ELF-1 (cell line): ENCODE measurements around the gene ARMH3.

Source experiments
- DNase-seq: peaks from one replicate; pipeline ENCODE4 v3.0.0-alpha.2; 2016; ENCODE audit warnings: low read depth, low spot score

The ARMH3 gene

GRCh38 chr10:101940916-101941315 lies 115.1 kb downstream of the ARMH3 start:
- DNase-seq: no peak

DNA sequence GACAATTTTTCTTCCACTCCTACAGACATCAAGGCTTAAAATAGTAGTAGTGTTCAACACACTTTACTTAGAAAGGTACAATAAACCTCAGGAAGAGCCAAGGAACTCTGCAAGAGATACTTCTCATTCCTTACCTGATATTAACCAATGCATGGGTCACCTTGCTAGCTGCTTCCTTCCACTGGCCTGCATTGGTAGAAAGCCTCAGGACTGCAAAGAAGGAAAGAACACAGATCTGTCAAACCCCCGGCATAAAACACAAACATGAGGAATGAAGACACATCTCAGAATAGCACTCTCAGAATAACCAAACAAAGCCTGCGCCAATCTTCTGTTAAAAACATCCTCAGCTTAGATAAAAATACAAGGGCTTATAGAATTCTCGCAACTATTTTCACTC lies 116.2 kb downstream of the ARMH3 start:
- DNase-seq: no peak

DNA sequence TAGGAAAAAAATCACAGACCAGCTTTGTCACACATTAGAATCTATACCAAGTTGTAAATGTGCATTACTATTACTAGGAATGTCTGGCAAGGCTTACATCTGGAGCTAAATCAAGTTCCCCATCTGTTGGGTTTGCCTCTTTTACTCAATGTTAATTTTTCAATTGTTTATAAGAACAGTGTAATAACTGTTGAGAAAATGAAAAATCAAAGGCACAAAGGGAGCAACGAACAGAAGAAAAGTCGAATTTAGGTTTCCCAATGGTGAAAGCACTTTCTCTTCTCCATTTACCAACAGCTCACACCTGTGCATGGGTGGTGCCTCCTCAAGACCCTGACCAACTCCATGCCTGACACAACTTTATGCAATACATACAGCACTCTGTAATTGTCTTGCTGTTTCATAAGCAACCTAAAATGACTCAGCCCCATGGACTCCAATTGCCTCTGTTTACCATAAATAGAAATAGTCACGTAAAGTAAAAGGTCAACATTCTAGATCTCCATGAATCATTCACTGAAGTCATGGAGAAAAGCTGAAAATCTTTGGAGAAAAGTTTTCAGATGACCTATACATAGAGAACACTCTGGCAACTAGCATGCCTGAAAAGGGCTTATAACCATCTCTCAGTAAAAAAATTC lies 116.8 kb downstream of the ARMH3 start:
- no peak for DNase-seq

DNA sequence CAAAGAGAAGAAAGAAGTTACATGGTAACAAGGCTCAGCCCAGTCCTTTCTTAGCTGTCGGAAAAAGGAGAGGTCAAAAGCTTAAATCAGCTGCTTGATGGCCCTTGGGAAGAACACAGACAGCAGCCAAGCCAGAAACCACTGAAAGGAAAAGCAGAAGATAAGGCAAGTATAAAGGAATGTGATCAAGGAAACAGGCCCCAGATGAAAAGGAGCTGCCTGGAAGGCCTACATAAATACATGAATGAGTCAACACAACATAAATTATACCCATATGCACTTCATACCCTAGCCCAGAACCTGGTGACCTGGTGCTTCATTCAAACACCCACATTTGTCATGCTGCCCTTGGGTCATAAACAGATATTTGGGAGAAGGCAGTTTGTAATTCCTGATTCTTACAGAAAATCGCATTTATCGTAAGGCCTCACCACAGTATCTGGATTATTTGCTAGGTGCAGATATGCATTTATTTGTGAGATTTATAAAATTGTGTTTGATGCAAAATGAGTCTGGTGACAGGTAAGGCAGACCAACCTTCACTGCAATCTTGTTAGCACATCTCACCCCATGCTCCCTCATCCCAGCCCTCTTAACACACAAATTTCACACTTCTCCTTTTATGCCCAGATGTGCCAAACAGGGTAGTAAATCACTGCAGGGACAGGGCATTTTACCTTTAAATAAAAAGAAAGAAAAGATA lies 117.5 kb downstream of the ARMH3 start:
- peak; percentile 37 for DNase-seq

GRCh38 chr10:101935431-101935830 lies 120.5 kb downstream of the ARMH3 start:
- no peak for DNase-seq

DNA sequence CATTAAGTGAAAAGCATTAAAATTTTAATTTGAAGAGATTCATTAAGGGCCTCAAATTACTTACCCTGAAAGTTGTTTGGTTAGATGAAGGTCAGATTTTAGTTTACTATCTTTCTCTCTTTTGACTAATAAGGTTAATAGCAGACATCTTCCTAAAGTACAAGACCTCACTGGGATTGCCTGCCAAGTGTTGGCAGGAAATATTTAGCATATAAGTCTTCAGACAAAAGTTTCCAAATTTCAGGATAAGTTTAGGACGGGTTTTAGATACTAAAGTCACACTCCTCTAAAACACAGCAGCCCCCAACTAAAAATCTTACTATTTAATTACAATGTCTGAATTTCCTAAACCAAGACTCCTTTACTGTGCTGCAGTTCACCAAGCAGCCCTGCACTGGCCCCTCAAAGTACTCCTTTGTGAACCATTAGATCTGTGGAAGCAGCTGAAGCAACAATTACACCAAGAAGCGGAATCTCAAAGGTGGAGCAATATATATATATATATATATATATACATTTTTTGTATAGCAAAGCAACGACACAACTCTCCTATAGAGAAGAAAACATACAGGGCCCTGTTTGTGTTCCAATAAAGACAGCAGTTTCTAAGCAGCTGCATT lies 121.2 kb downstream of the ARMH3 start:
- DNase-seq: no peak

- DNase-seq: no peak
Measured at GRCh38 chr10:101933976-101934375, 122.0 kb downstream of the ARMH3 start.

- DNase-seq: no peak
Measured at GRCh38 chr10:101932183-101932582, 123.8 kb downstream of the ARMH3 start.

DNA sequence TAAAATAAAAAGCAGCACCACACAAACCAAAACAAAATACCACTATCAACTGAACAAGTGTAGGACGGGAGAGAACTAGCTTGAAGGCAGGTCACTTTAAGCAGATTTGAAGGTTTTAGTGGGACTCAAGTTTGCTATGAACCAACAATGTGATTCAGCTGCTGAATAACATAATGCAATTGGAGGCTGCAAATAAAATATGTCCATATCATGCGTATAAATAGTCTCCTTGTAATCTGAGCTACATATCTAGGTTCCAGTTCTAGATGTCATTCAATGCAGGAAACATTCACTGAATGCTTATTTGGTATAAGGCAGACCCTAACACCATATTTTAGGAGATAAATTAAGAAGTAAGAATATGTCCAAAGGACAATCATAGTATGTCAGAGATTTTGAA lies 130.9 kb downstream of the ARMH3 start:
- DNase-seq: no peak

- DNase-seq: no peak
Measured at GRCh38 chr10:101923256-101923655, 132.7 kb downstream of the ARMH3 start.

GRCh38 chr10:101922846-101923245 lies 133.1 kb downstream of the ARMH3 start:
- DNase-seq: no peak

DNA sequence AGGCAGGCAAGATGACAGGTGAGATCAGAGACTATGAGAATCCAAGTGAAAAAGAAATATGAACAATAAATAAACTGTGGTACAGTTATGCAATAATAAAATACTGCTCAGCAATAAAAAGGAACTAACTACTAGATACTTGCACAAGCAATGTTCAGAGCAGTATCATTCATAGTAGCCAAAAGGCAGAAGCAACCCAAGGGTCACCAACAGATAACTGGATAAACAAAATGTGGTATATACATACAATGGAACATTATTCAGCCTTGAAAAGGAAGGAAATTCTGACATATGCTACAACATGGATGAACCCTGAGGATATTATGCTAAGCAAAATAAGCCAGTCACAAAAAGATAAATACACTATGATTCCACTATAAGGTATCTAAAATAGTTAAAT lies 135.4 kb downstream of the ARMH3 start:
- no peak for DNase-seq

DNA sequence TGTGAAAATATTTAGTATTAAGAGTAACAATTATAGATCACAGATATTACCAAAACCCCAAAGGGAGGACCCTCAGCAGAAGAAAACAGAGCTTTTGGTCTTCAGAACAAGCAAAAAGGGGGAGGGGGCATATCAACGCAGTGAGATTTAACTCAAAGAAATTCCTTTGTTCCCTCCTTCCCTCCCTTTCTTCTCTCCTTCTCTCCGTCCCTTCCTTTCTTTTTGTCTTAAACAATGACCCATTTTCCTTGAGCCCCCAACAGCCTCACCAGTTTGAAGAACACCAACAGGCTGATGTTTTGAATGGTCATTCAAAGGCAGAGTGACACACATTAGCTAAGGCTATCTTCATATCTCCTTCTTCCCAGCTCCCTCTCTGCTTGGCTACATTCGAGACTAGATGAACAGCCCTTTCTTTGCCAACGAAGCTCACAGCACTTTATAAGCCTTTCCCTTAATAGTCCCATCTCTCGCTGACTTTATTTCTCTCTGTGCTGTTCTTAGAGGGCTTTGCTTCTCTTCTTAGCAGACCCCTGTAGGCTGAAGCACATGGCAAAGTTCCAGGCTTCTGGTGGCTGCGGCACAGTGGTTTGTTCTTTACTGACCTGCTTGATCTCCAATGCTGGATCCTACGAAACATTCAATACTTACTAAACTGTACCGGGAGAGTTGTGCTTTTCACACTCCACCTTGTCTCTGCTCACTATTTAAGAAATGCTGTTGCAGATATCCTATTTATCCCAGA lies 136.8 kb downstream of the ARMH3 start:
- DNase-seq: no peak

DNA sequence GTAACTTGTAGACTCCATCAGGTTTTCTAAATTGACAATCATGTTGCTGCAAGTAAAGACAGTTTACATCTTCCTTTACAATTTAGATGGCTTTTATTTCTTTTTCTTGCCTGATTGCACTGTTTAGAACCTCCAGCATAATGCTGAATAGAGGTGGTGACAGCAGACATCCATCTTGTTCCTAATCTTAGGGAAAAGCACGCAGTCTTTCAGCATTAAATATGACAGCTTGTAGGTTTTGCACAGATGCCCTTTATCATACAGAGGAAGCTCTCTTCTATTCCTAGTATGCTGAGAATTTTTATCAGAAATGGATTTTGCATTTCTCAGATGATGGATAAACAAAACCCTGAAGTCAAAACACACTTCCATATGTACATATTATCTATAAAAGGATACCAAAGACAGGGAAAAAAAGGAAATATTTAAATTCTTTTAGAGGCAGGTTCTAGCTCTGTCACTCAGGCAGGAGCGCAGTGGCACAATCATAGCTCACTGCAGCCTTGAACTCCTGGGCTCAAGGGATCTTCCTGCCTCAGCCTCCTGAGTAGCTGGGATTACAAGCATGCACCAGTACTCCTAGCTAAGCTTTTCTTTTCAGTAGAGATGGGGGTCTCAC lies 143.3 kb downstream of the ARMH3 start:
- no peak for DNase-seq

DNA sequence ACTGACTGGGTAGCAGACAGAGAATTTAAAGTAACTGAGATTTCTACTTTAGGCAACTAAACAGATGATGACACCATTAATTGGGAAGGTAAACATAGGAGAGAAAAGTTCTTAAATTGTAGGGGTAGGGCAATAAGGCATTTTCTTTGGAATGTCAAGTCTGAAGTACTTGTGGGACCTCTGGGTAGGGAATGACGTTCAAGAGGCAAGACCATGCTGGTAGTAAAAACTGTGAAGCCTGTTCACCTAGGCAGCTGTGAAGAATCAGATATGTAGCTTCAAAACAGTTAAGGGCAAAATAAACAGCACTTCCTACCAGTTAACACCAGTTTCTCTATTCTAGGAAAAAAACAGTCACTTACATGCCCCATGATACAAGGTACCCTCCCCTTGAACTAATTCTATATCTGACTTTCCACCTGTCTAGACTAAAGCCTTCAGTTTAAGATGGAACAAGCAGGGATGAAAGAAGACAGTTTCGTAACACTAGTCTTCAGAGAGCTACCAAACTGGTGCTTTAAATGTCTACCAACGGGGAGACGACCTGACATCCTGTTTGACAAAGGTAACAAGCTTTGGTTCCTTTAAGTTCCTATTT lies 149.3 kb downstream of the ARMH3 start:
- DNase-seq: no peak

DNA sequence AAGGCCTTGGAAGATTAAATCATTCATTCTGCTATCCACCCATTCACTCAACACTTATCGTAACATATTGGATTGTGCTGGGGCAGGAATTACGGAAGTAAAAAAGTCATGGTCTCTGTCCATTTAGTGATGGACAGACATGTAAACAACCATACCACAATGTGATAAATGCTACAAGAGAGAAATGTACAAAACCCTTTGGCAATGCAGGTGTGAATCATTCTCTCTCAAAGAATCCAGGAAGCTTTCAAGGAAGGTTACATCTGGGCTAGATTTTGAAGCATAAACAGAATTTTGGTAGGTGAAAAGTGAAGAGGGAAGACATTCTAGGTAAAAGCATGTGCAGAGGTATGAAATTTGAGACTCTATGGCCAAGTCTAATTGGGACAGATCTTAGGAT lies 150.7 kb downstream of the ARMH3 start:
- DNase-seq: no peak

DNA sequence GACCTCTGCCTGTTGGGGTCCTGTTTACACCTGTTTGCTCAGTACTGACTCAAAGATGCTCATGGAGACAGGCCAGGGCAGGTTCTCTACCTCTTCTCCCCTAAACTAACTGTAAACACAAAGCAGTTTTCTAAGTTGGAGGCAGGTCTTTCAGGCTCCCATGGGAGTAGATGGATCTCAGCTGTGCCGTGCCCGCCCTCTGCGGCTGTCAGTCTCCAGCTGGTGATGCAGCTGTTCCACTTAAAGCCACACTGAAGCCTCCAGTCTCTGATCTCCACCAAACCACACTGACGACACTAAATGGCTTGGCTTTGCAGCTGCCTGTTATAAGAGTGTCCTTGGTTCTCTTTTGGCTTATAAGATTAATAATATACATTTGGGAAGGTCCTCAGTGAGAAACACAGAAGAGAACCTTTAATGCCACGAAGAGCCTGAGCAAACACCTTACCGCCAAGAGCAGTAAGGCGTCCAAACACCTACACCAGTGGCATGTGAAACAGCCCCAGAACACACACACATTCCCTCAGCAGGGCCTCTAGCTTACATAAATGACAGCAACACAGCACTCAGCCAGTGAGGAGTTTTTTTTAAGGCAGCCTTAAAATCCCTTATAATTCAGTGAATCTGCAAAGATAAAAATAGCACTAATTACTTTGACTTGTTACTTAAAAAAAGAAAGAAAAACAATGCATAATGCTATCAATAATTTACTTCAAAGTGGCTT lies 152.0 kb downstream of the ARMH3 start:
- no peak for DNase-seq

DNA sequence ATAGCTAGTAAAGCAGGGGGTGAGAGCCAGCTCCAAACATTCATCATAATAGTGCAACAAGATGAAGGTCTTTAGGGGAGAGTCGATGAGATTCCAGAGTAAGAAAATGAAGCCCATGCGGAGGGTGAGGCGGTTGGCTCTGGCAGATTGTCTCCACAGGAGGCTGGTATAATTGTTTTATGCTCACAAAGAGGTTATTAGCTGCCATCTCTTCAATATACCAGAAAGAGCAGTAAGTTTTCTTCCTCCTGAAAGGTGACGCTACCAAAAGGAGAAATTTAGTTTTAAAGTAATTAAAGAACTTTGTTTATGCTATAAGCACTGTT lies 153.2 kb downstream of the ARMH3 start:
- DNase-seq: no peak

DNA sequence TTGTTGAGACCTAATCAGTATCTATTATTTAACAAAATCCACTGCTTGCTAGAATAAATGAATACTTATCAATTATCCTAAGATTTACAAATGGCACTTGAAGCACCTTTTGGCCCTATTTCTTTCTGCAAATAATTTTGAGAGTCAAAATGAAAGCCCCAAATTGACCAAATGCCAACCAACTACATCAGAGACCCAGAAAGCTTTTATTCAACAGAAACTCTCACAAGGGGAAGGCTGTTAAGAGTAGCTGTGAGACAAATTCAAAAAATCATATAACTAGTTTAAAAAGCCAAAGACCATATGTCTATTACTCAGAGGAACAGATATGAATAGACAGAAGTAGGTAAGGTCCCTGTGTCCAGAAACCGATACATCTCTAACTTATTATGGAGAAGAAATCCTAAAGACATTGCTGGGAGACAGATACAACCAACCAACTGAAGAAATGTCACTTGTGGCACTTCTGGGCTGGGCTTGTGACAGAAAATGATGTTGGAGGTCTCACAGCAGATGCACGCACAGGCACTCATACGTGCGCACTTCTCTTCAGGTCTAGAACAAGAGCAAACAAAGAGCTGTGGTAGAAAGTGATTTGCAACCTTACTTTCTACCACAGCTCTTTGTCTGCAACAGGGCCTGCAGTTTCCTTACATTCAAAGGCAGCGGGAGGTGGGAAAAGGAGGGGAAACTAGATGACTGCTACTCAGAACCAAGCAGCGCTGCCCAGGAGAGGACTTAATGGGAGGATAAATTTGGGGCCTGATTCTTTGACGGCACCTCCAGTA lies 153.7 kb downstream of the ARMH3 start:
- DNase-seq: peak; percentile 33

GRCh38 chr10:101901340-101901739 lies 154.6 kb downstream of the ARMH3 start:
- DNase-seq: no peak
